Measurements from ENCODE around the gene AHRR. TPM values are rescaled to one million over a fixed set of nuclear protein-coding genes. Genes with fewer than 3 reads are reported as not detected.

AHRR gene
- total RNA-seq, 1 donor from 2014 or later, result 8.4 TPM

GRCh38 chr5:305050-305449 is 16.5 kb upstream of the AHRR start:
- ATAC-seq (no peak), DNase-seq (no peak)
- no peaks in the 10 kb centered on the region for H3K4me1 ChIP-seq
- no peak for TF ChIP-seq CTCF (IDR thresholded peaks at IDR 0.05)
- H3K9me3 ChIP-seq, result no peaks in the 10 kb centered on the region
- peaks cover 45% of the 10 kb centered on the region for H3K36me3 ChIP-seq
- no peak overlapping the region for H3K4me3 ChIP-seq
- no peaks in the 10 kb centered on the region for H3K27me3 ChIP-seq (ENCODE audit: low read depth)
- intact Hi-C loops (cut with DNase I), result no loop called here
- H3K27ac ChIP-seq, result no peak overlapping the region

- Histone ChIP-seq H3K4me3 (no peak overlapping the region), H3K36me3 (peaks cover 49% of the 10 kb centered on the region), H3K4me1 (no peaks in the 10 kb centered on the region), H3K9me3 (no peaks in the 10 kb centered on the region), H3K27ac (no peak overlapping the region), H3K27me3 (ENCODE audit: low read depth) (no peaks in the 10 kb centered on the region)
- TF ChIP-seq CTCF (IDR thresholded peaks at IDR 0.05), result no peak
- DNase-seq, result no peak
- intact Hi-C loops (cut with DNase I), result no loop called here
- no peak for ATAC-seq
These were observed 16.1 kb upstream of the AHRR start for GRCh38 chr5:305459-305858.

GRCh38 chr5:306011-306805 is 15.3 kb upstream of the AHRR start:
- ATAC-seq (no peak), DNase-seq (no peak)
- intact Hi-C loops (cut with DNase I), result no loop called here
- no peaks in the 10 kb centered on the region for H3K9me3 ChIP-seq
- H3K4me1 ChIP-seq, result no peaks in the 10 kb centered on the region
- no peak for TF ChIP-seq CTCF (IDR thresholded peaks at IDR 0.05)
- H3K4me3 ChIP-seq, result no peak overlapping the region
- H3K36me3 ChIP-seq, result peaks cover 57% of the 10 kb centered on the region
- no peaks in the 10 kb centered on the region for H3K27me3 ChIP-seq (ENCODE audit: low read depth)
- H3K27ac ChIP-seq, result no peak overlapping the region

GRCh38 chr5:307306-307705 is 14.2 kb upstream of the AHRR start:
- Histone ChIP-seq H3K27ac (no peak overlapping the region), H3K4me3 (no peak overlapping the region), H3K9me3 (no peaks in the 10 kb centered on the region), H3K27me3 (ENCODE audit: low read depth) (no peaks in the 10 kb centered on the region), H3K4me1 (no peaks in the 10 kb centered on the region), H3K36me3 (peaks cover 57% of the 10 kb centered on the region)
- TF ChIP-seq CTCF (IDR thresholded peaks at IDR 0.05), result no peak
- DNase-seq, result no peak
- intact Hi-C loops (cut with DNase I), result no loop called here
- ATAC-seq, result no peak

GRCh38 chr5:307794-308579 is 13.5 kb upstream of the AHRR start:
- no peak for TF ChIP-seq CTCF (IDR thresholded peaks at IDR 0.05)
- H3K27me3 ChIP-seq (ENCODE audit: low read depth), result no peaks in the 10 kb centered on the region
- H3K4me3 ChIP-seq, result no peak overlapping the region
- intact Hi-C loops (cut with DNase I), result no loop called here
- DNase-seq (no peak), ATAC-seq (no peak)
- H3K36me3 ChIP-seq, result peaks cover 59% of the 10 kb centered on the region
- no peaks in the 10 kb centered on the region for H3K4me1 ChIP-seq
- H3K27ac ChIP-seq, result no peak overlapping the region
- H3K9me3 ChIP-seq, result no peaks in the 10 kb centered on the region

All from lower lobe of right lung (tissue), 2 donors.